Muscle of leg (tissue), 11 donors: Measurements from ENCODE around the gene ABCF2. TPM values are rescaled to one million over a fixed set of nuclear protein-coding genes. Genes with fewer than 3 reads are reported as not detected.

ENCODE experiments used
- DNase-seq: peaks from one replicate; pipeline ENCODE4 v3.0.0; 2013
- H3K27ac ChIP-seq: one replicate; pipeline ENCODE4 v1.5.1; 2013; ENCODE audit warnings: mild to moderate bottlenecking, low read length, control low read depth
- H3K27me3 ChIP-seq: one replicate; pipeline ENCODE4 v1.6.1; 2013; ENCODE audit warnings: low read length; ENCODE audit not compliant: control insufficient read depth, insufficient read depth
- H3K36me3 ChIP-seq: one replicate; pipeline ENCODE4 v1.6.1; 2013; ENCODE audit warnings: low read length; ENCODE audit not compliant: control insufficient read depth, insufficient read depth
- H3K4me1 ChIP-seq: one replicate; pipeline ENCODE4 v1.6.1; 2013; ENCODE audit warnings: low read length; ENCODE audit not compliant: control insufficient read depth, insufficient read depth
- H3K4me3 ChIP-seq: one replicate; pipeline ENCODE4 v1.5.1; 2013; ENCODE audit warnings: low read length, control low read depth
- H3K9me3 ChIP-seq: replicated peaks from 2 replicates; pipeline ENCODE4 v1.6.1; 2013; ENCODE audit warnings: low read depth, low read length; ENCODE audit not compliant: control insufficient read depth
- WGBS: methylation state at CpG from one replicate; pipeline ENCODE4 v1.1.5; 2013; ENCODE audit warnings: missing lambda C conversion rate; ENCODE audit not compliant: insufficient coverage; 5-methylcytosine and 5-hydroxymethylcytosine counted together
- polyA plus RNA-seq, 8 donors: library from polyadenylated mRNA; unstranded; fragments of 120-200 nt; gene quantifications; one replicate each; pipeline versions ENCODE4 v1.2.1 to v1.2.3, GENCODE V29; 2013; ENCODE audit warnings: inconsistent platforms in 1 of 8, low replicate concordance in 1 of 8; ENCODE audit not compliant: insufficient read length in 8 of 8, insufficient read depth in 1 of 8
- total RNA-seq: library from RNA; stranded (reverse); fragments of 120-200 nt; gene quantifications from one replicate; pipeline ENCODE4 v1.2.4, GENCODE V29; 2013

Gene ABCF2
- total and polyA plus RNA-seq, 9 donors: 17.3 to 21.1 (median 18.5) TPM

DNA sequence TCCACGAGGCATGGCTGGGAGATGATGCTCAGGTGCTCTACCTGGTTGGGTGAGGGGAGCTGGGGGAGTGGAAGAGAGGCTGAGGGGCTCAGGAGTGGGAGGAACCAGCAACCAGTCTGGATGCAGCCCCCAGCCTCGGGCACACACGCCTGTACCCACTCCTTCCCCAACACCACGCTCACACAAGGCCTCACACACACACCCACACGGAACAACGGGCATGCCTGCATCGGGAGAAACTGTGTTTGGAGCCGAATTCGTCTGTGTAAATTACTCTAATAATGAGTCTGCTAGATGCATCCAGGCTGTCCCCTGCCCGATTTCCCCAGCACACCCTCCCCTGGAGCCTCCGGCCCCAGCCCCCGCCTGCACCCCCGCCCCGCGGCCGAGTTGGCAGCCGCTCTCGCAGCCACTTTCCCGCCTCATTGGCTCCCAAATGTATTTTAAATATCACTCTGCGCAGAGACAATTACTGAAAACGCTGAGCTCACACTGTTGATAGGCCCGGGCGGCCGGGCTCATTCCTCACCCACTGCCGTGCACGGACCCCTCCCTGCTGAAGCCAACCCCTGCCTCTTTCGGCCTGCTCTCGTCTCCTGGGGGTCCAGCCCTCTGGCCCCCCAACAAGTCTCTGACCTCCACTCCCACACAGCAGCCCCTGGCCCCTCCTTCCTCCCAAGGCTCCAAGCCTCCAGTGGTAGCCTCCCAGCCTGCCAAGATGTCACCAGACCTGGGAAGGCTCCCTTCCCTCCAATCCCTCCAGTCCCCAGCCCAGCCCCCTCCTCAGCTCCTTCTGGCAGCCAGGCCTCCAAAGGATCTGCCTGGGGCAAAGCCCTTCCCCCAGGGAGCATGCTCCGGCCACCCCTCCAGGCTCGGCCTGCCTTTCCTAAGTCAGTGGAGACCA, 27.8 kb downstream of the ABCF2 start:
- 14% methylated on average over 19 of the region's 30 CpGs for WGBS
- peak; percentile 60 for DNase-seq
- H3K4me3 ChIP-seq: no peak overlapping the region

DNA sequence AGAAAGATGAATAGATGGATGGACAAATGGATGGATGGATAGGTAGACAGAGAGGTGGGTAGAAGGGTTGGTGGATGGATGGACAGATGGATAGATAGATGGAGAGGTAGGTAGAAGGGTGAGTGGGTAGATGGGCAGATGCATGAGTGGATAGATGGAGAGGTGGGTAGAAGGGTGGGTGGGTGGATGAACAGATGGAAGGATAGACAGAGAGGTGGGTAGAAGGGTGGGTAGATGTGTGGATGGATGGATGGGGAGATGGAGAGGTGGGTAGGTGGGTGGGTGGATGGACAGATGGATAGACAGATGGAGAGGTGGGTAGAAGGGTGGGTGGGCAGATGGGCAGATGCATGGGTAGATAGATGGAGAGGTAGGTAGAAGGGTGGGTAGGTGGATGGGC, 29.1 kb downstream of the ABCF2 start:
- H3K27ac ChIP-seq: no peak overlapping the region
- H3K36me3 ChIP-seq: no peaks in the 10 kb centered on the region
- peaks cover 14% of the 10 kb centered on the region for H3K27me3 ChIP-seq
- H3K4me1 ChIP-seq: peaks cover 10% of the 10 kb centered on the region
- no peak for DNase-seq
- H3K4me3 ChIP-seq: no peak overlapping the region
- H3K9me3 ChIP-seq: no peaks in the 10 kb centered on the region

More for the DNA sequence above, 27.8 kb downstream of the ABCF2 start:
- Histone ChIP-seq H3K4me1 (peaks cover 10% of the 10 kb centered on the region), H3K9me3 (no peaks in the 10 kb centered on the region), H3K36me3 (no peaks in the 10 kb centered on the region), H3K27ac (no peak overlapping the region), H3K27me3 (peaks cover 27% of the 10 kb centered on the region)

DNA sequence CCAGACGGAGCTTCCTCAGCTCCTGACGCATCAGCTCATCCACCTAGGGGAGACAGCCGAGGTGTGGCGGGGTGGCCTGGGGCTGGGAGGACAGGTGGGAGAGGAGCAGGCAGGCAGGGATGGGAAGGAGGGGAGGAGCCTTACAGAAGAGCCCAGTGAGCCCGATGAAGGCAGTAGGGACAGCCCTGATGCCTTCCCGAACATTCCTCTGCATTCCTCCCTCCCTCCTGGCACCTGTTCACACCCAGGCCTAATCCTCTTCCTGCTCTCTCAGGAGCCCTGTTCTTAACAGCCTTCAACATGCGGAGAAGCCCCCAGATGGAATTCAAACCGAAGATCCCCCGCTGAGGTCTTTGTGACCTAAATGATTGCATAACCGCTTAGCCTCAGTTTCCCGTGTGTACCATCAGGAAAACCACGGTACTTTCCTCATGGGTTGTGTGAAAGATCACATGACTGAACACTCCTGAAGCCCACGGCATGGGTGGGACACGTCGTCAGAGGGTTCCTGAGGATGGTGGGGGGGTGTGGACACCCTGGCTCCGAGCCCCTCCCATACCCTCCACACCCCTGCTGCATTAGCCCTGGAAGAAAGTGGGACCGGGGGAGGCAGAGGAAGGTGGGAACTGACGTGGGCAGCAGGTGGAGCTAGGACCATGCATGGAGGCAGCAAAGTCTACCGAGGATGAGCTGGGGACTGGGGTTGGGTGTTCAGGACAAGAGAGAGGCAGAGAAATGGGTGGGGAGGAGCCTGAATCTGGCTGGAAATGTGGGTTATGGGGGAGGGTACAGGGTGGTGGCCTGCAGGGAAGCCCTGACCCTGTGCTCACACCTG, 31.2 kb downstream of the ABCF2 start:
- Histone ChIP-seq H3K36me3 (no peaks in the 10 kb centered on the region), H3K9me3 (no peaks in the 10 kb centered on the region), H3K27me3 (peaks cover 10% of the 10 kb centered on the region), H3K27ac (no peak overlapping the region), H3K4me3 (no peak overlapping the region), H3K4me1 (peaks cover 10% of the 10 kb centered on the region)
- WGBS: 37% methylated on average over 6 of the region's 19 CpGs
- no peak for DNase-seq

DNA sequence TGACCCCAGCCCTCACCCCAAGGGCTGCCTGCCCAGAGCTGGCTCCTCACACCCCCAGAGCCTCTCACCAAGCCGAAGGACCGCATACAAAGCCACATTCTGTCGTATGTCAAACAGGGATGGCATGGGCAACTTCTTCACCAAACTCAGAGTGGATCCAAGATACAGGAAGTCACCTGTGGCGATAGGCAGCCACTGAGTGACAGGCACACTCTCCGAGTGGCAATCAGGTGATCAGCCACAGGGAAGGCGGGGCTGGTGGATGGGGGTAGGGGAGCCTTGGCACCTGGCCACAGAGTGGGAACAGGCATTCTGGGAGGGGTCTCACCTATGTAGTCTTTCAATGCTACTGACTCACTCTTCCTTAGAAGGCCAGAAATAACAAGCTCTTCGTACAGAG, 32.8 kb downstream of the ABCF2 start:
- no peaks in the 10 kb centered on the region for H3K36me3 ChIP-seq
- 70% methylated on average over 4 of the region's 7 CpGs for WGBS
- H3K9me3 ChIP-seq: no peaks in the 10 kb centered on the region
- DNase-seq: no peak
- no peak overlapping the region for H3K27ac ChIP-seq
- H3K4me1 ChIP-seq: no peaks in the 10 kb centered on the region
- H3K27me3 ChIP-seq: peaks cover 10% of the 10 kb centered on the region
- H3K4me3 ChIP-seq: no peak overlapping the region

DNA sequence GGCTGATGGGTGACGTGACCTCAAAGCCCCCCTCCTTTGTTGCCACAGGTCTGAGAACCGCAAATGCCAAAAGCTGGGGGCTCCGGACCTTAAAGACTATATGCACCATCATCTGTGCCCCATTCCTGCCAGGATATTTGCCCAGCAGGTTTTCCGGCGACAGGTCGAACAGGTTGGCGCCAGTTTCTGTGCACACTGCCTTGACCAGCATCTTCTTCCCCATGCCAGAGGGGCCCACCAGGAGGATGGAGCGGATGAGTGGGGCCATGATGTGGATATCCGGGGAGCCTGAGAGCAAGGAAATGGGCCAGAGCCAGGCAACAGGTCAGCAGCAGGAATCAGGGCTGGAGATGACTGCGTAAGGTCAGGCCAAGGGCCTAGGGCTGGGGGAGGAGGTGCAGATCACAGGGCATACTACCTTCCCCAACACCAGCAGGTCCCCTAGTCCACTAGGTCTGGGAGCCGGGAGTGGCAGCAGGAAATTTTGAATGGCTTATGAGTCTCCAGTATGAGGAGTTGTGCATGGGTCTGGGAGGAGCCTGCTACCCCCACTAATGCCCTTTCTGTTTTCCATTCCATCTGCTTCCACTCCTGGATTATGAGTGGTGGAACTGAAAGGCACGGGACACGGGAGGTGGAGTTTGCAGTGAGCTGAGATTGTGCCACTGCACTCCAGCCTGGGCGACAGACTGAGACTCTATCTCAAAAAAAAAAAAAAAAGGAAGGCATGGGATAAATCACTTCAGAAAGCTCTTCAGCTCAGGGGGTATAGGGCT, 33.6 kb downstream of the ABCF2 start:
- no peaks in the 10 kb centered on the region for H3K9me3 ChIP-seq
- no peaks in the 10 kb centered on the region for H3K4me1 ChIP-seq
- DNase-seq: no peak
- H3K4me3 ChIP-seq: no peak overlapping the region
- H3K27me3 ChIP-seq: peaks cover 12% of the 10 kb centered on the region
- 75% methylated on average over 4 of the region's 14 CpGs for WGBS
- no peaks in the 10 kb centered on the region for H3K36me3 ChIP-seq
- H3K27ac ChIP-seq: no peak overlapping the region

DNA sequence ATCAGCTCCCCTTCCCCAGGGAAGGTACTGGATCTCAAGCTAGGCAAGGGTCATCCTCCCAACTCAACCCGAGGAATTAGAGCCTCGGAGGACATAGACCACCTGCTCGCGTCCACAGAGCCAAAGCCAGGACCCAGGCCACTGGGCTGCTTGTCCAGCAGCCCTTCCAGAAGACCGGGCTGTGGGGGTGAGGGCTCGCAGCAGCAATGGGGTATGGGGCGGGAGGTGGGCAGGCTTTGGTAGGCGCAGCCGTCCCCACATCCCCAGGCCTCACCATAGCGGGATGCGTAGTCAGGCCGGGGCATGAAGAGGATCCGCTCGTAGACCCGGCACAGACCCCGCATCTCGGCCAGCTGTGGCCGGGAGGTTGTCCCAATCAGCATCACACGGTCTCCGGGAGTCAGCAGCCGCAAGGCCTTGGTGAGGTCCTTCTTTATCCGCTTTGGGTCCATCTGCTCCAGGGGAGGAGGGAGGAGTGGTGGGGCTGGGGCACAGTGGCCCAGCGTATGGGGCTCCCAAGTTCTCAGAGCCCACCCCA, 34.9 kb downstream of the ABCF2 start:
- no peak overlapping the region for H3K27ac ChIP-seq
- H3K9me3 ChIP-seq: no peaks in the 10 kb centered on the region
- H3K27me3 ChIP-seq: peaks cover 11% of the 10 kb centered on the region
- H3K4me3 ChIP-seq: no peak overlapping the region
- WGBS: 94% methylated on average over 17 of the region's 23 CpGs
- peaks cover 11% of the 10 kb centered on the region for H3K4me1 ChIP-seq
- no peak for DNase-seq
- no peaks in the 10 kb centered on the region for H3K36me3 ChIP-seq

DNA sequence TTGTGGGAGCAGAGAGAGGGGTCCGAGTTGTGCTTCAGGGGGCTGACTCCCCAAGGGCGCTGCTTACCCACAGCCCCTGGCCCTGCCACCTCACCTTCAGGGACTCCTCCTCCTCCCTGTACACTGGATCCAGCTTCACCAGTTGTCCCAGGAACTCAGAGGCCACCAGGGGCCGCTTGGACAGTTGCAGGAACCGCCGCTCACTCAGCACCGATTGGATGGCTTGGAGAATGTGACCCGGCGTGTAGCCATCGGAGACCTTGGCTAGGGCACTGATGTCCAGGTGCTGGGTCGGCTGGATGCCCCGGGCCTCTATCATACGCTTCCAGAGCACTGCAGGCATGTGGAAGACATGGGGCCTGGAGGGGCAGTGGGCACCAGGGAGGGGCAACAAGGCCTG, 35.5 kb downstream of the ABCF2 start:
- H3K27me3 ChIP-seq: peaks cover 11% of the 10 kb centered on the region
- no peak for DNase-seq
- WGBS: 78% methylated on average over 6 of the region's 12 CpGs

DNA sequence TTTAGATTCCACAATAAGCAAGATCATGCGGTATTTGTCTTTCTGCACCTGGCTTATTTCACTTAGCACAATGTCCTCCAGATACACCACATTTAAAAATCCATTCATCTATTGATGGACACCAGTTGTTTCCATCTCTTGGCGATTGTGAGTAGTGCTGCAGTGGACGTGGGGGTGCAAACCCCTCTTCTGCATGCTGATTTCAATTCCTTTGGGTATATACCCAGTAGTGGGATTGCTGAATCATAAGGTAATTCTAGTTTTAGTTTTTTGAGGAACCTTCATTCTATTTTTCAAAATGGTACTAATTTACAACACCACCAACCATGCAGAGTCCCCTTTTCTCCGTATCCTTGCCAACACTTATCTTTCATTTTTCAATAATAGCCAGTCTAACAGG, 38.0 kb downstream of the ABCF2 start:
- no peaks in the 10 kb centered on the region for H3K36me3 ChIP-seq
- peaks cover 2% of the 10 kb centered on the region for H3K27me3 ChIP-seq
- DNase-seq: no peak
- no peak overlapping the region for H3K27ac ChIP-seq
- no peaks in the 10 kb centered on the region for H3K9me3 ChIP-seq
- no CpG with 5 or more reads among the region's 4 CpGs for WGBS
- H3K4me3 ChIP-seq: no peak overlapping the region
- peaks cover 22% of the 10 kb centered on the region for H3K4me1 ChIP-seq

More for the DNA sequence above, 35.5 kb downstream of the ABCF2 start:
- no peaks in the 10 kb centered on the region for H3K36me3 ChIP-seq
- peaks cover 16% of the 10 kb centered on the region for H3K4me1 ChIP-seq
- H3K27ac ChIP-seq: no peak overlapping the region
- no peak overlapping the region for H3K4me3 ChIP-seq
- H3K9me3 ChIP-seq: no peaks in the 10 kb centered on the region

DNA sequence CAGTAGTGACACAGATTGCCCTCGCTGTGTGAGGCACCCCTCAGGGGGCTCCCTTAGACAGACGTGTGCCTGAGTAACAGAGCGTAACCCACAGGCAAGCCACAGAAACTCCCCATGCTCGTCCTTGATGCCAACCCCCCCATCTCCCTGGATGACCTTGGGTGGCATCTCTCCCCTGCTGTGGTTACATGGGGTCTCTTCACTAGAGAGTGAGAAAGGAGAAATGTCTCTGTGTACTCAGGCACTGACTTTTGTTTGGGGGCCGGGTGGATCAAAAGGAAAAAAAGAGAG, 38.8 kb downstream of the ABCF2 start:
- no peaks in the 10 kb centered on the region for H3K9me3 ChIP-seq
- no peak overlapping the region for H3K4me3 ChIP-seq
- H3K36me3 ChIP-seq: no peaks in the 10 kb centered on the region
- 14% methylated on average over 2 of the region's 5 CpGs for WGBS
- peaks cover 2% of the 10 kb centered on the region for H3K27me3 ChIP-seq
- DNase-seq: no peak
- peaks cover 22% of the 10 kb centered on the region for H3K4me1 ChIP-seq
- H3K27ac ChIP-seq: no peak overlapping the region
